HG03175 (cell line): Measurements from ENCODE around the gene PDE4D.
"Not testable (repeated sequence)": the region's sequence is repeated elsewhere in the genome, so short reads cannot be mapped to it uniquely, and the experiment has no call there.

Source experiments
- ATAC-seq: cut with Tn5 transposase; IDR thresholded peaks from one replicate; pipeline ENCODE4 v1.9.1; 2021; ENCODE audit warnings: mild to moderate bottlenecking, moderate library complexity; ENCODE audit not compliant: unreplicated experiment

PDE4D gene

GRCh38 chr5:59003124-59003523, 890.4 kb downstream of the PDE4D start:
- no peak for ATAC-seq

- no peak for ATAC-seq
Observed at GRCh38 chr5:59002162-59002825, 891.2 kb downstream of the PDE4D start.

GRCh38 chr5:59001716-59002115, 891.8 kb downstream of the PDE4D start:
- ATAC-seq, result no peak

- ATAC-seq, result no peak
Observed at GRCh38 chr5:59001154-59001553, 892.4 kb downstream of the PDE4D start.

GRCh38 chr5:59000211-59000610, 893.3 kb downstream of the PDE4D start:
- no peak for ATAC-seq

- no peak for ATAC-seq
Observed at GRCh38 chr5:58999804-59000203, 893.7 kb downstream of the PDE4D start.

GRCh38 chr5:58998544-58998943, 895.0 kb downstream of the PDE4D start:
- ATAC-seq, result no peak

- not testable (repeated sequence) for ATAC-seq
Observed at GRCh38 chr5:58995779-58996178, 897.7 kb downstream of the PDE4D start.

- no peak for ATAC-seq
Observed at GRCh38 chr5:58993461-58993860, 900.1 kb downstream of the PDE4D start.

GRCh38 chr5:58988938-58989337, 904.6 kb downstream of the PDE4D start:
- no peak for ATAC-seq

GRCh38 chr5:58987193-58987592, 906.3 kb downstream of the PDE4D start:
- ATAC-seq, result no peak

GRCh38 chr5:58986281-58986680, 907.2 kb downstream of the PDE4D start:
- no peak for ATAC-seq

- no peak for ATAC-seq
Observed at GRCh38 chr5:58985759-58986158, 907.8 kb downstream of the PDE4D start.

GRCh38 chr5:58985311-58985710, 908.2 kb downstream of the PDE4D start:
- no peak for ATAC-seq

GRCh38 chr5:58983526-58984452, 909.7 kb downstream of the PDE4D start:
- ATAC-seq, result no peak

- ATAC-seq, result no peak
Observed at GRCh38 chr5:58980890-58981289, 912.6 kb downstream of the PDE4D start.

- ATAC-seq, result no peak
Observed at GRCh38 chr5:58979090-58979489, 914.4 kb downstream of the PDE4D start.

GRCh38 chr5:58974601-58975000, 918.9 kb downstream of the PDE4D start:
- ATAC-seq, result no peak

- ATAC-seq, result no peak
Observed at GRCh38 chr5:58974083-58974482, 919.4 kb downstream of the PDE4D start.

- ATAC-seq, result no peak
Observed at GRCh38 chr5:58972301-58972700, 921.2 kb downstream of the PDE4D start.

- ATAC-seq, result no peak
Observed at GRCh38 chr5:58970766-58971165, 922.8 kb downstream of the PDE4D start.

- no peak for ATAC-seq
Observed at GRCh38 chr5:58969795-58970194, 923.7 kb downstream of the PDE4D start.
